Liver (tissue), 9 donors: ENCODE measurements around the gene GUCA2A. TPM values are rescaled to one million over a fixed set of nuclear protein-coding genes. Genes with fewer than 3 reads are reported as not detected.
"Not testable (repeated sequence)": the region's sequence is repeated elsewhere in the genome, so short reads cannot be mapped to it uniquely, and the experiment has no call there.

Source experiments
- DNase-seq: peaks from one replicate; pipeline ENCODE4 v3.0.0-alpha.2; 2017; ENCODE audit warnings: low spot score
- H3K27ac ChIP-seq, 2 donors: one replicate each; pipeline ENCODE4 v1.7.0; 2013; ENCODE audit warnings: inconsistent platforms in 2 of 2, low read length in 2 of 2, control low read depth in 1 of 2, low read depth in 1 of 2, mild to moderate bottlenecking in 1 of 2
- H3K27me3 ChIP-seq, 4 donors: one replicate each; pipeline versions ENCODE4 v1.6.1 to v1.7.0; 2013; ENCODE audit warnings: low read length in 3 of 4, inconsistent platforms in 1 of 4, mild to moderate bottlenecking in 1 of 4, moderate library complexity in 1 of 4; ENCODE audit not compliant: control insufficient read depth in 4 of 4, insufficient read depth in 4 of 4
- H3K36me3 ChIP-seq, 4 donors: one replicate each; pipeline versions ENCODE4 v1.6.1 to v1.7.0; 2013; ENCODE audit warnings: low read length in 3 of 4, mild to moderate bottlenecking in 3 of 4, low read depth in 1 of 4, moderate library complexity in 1 of 4; ENCODE audit not compliant: control insufficient read depth in 4 of 4, insufficient read depth in 3 of 4
- H3K4me1 ChIP-seq, 4 donors: one replicate each; pipeline versions ENCODE4 v1.6.1 to v1.7.0; 2013; ENCODE audit warnings: low read length in 3 of 4, mild to moderate bottlenecking in 3 of 4, moderate library complexity in 1 of 4; ENCODE audit not compliant: control insufficient read depth in 4 of 4, insufficient read depth in 4 of 4
- H3K4me3 ChIP-seq, 3 donors: one replicate each; pipeline versions ENCODE4 v1.6.1 to v1.7.0; 2013; ENCODE audit warnings: low read length in 3 of 3, control low read depth in 1 of 3, low read depth in 1 of 3, mild to moderate bottlenecking in 1 of 3
- H3K9ac ChIP-seq, 2 donors: one replicate each; pipeline ENCODE4 v1.7.0; 2013; ENCODE audit warnings: low read length in 2 of 2, mild to moderate bottlenecking in 2 of 2, moderate library complexity in 2 of 2, control low read depth in 1 of 2, low read depth in 1 of 2
- H3K9me3 ChIP-seq, 4 donors: one replicate each; pipeline versions ENCODE4 v1.6.1 to v1.7.0; 2013; ENCODE audit warnings: low read length in 3 of 4; ENCODE audit not compliant: control insufficient read depth in 4 of 4
- ATF3 ChIP-seq: IDR thresholded peaks from 2 replicates; pipeline ENCODE4 v1.6.1; 2016; ENCODE audit warnings: antibody characterized with exemption
- EGR1 ChIP-seq, 2 donors: IDR thresholded peaks; 2 replicates each; pipeline ENCODE4 v1.6.1; 2016 to 2018; ENCODE audit warnings: antibody characterized with exemption in 2 of 2, low read depth in 2 of 2
- FOXA1 ChIP-seq: IDR thresholded peaks from 2 replicates; pipeline ENCODE4 v1.6.1; 2016; ENCODE audit warnings: antibody characterized with exemption
- FOXA2 ChIP-seq: IDR thresholded peaks from 2 replicates; pipeline ENCODE4 v1.6.1; 2016; ENCODE audit warnings: antibody characterized with exemption
- GABPA ChIP-seq, 2 donors: IDR thresholded peaks in 1 of 2; conservative IDR thresholded peaks in 1 of 2; 2 replicates each; pipeline ENCODE4 v1.6.1; 2016; ENCODE audit warnings: antibody characterized with exemption in 2 of 2, mild to moderate bottlenecking in 1 of 2, moderate library complexity in 1 of 2
- HNF4A ChIP-seq, 2 donors: conservative IDR thresholded peaks; 2 replicates each; pipeline ENCODE4 v1.6.1; 2016; ENCODE audit warnings: antibody characterized with exemption in 2 of 2, mild to moderate bottlenecking in 2 of 2
- HNF4G ChIP-seq: IDR thresholded peaks from 2 replicates; pipeline ENCODE4 v1.6.1; 2016; ENCODE audit warnings: antibody characterized with exemption
- JUND ChIP-seq, 2 donors: IDR thresholded peaks; 2 replicates each; pipeline ENCODE4 v1.6.1; 2016; ENCODE audit warnings: antibody characterized with exemption in 2 of 2
- MAX ChIP-seq: IDR thresholded peaks from 2 replicates; pipeline ENCODE4 v1.6.1; 2016; ENCODE audit warnings: antibody characterized with exemption
- NR2F2 ChIP-seq: IDR thresholded peaks from 2 replicates; pipeline ENCODE4 v1.6.1; 2016; ENCODE audit warnings: antibody characterized with exemption
- RAD21 ChIP-seq, 2 donors: IDR thresholded peaks; 2 replicates each; pipeline ENCODE4 v1.6.1; 2016; ENCODE audit warnings: antibody characterized with exemption in 2 of 2, mild to moderate bottlenecking in 2 of 2
- REST ChIP-seq: IDR thresholded peaks from 2 replicates; pipeline ENCODE4 v1.6.1; 2016; ENCODE audit warnings: antibody characterized with exemption, mild to moderate bottlenecking
- SP1 ChIP-seq: IDR thresholded peaks from 2 replicates; pipeline ENCODE4 v1.6.1; 2018; ENCODE audit warnings: antibody characterized with exemption, mild to moderate bottlenecking
- TAF1 ChIP-seq: conservative IDR thresholded peaks from 2 replicates; pipeline ENCODE4 v1.6.1; 2016; ENCODE audit warnings: antibody characterized with exemption, mild to moderate bottlenecking
- YY1 ChIP-seq: IDR thresholded peaks from 2 replicates; pipeline ENCODE4 v1.6.1; 2016; ENCODE audit warnings: antibody characterized with exemption, mild to moderate bottlenecking
- WGBS: extraction: QIAGEN DNeasy Blood & Tissue Kit; methylation state at CpG from one replicate; pipeline ENCODE4 v1.1.7; 2013; 5-methylcytosine and 5-hydroxymethylcytosine counted together
- polyA plus RNA-seq, 2 donors: library from polyadenylated mRNA; stranded (reverse) in 1 of 2; unstranded in 1 of 2; fragments of 200-250 nt in 1 of 2; fragments of >200 nt in 1 of 2; fragmentation: Nextera tagmentation in 1 of 2; extraction: Ambion mirVana in 1 of 2; gene quantifications; one replicate each; pipeline versions ENCODE4 v1.2.1 to v1.2.3, GENCODE V29; 2013 to 2015
- total RNA-seq, 2 donors: library from RNA; depleted of rRNA; stranded (reverse); fragments of >200 nt; gene quantifications; one replicate each; pipeline ENCODE4 v1.2.3, GENCODE V29; 2014
- TF ChIP-seq, protein P1 (sequence below): IDR thresholded peaks from 2 replicates; pipeline ENCODE4 v1.6.1; 2016; ENCODE audit warnings: antibody characterized with exemption
- donor health status: healthy.
- donor health status: healthy.
- donor health status: healthy.
- donor health status: healthy.
- donor health status: healthy.

Gene GUCA2A
- total and polyA plus RNA-seq, 4 donors, result not detected

GRCh38 chr1:42209526-42210251, 45.1 kb upstream of the GUCA2A start:
- TF ChIP-seq MAX (no peak), ATF3 (no peak), GABPA (IDR thresholded peaks at IDR 0.05 in 1 of 2, conservative IDR thresholded peaks at IDR 0.05 in 1 of 2) (no peak), RAD21 (IDR thresholded peaks at IDR 0.05) (no peak), REST (no peak), SP1 (no peak), FOXA2 (no peak), NR2F2 (no peak), TAF1 (no peak), HNF4G (no peak), YY1 (no peak), HNF4A (conservative IDR thresholded peaks at IDR 0.05) (no peak), EGR1 (IDR thresholded peaks at IDR 0.05; ENCODE audit: low read depth in 2 of 2) (no peak), FOXA1 (no peak), JUND (IDR thresholded peaks at IDR 0.05) (no peak)
- TF ChIP-seq, protein P1, sequence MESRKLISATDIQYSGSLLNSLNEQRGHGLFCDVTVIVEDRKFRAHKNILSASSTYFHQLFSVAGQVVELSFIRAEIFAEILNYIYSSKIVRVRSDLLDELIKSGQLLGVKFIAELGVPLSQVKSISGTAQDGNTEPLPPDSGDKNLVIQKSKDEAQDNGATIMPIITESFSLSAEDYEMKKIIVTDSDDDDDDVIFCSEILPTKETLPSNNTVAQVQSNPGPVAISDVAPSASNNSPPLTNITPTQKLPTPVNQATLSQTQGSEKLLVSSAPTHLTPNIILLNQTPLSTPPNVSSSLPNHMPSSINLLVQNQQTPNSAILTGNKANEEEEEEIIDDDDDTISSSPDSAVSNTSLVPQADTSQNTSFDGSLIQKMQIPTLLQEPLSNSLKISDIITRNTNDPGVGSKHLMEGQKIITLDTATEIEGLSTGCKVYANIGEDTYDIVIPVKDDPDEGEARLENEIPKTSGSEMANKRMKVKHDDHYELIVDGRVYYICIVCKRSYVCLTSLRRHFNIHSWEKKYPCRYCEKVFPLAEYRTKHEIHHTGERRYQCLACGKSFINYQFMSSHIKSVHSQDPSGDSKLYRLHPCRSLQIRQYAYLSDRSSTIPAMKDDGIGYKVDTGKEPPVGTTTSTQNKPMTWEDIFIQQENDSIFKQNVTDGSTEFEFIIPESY, result no peak
- 91% methylated on average over 6 of the region's 6 CpGs for WGBS
- Histone ChIP-seq H3K27me3 (no peaks in the 10 kb centered on the region), H3K4me1 (peaks cover 0 to 11% (median 9%) of the 10 kb centered on the region in 4 donors), H3K36me3 (peaks cover 0 to 3% (median 0%) of the 10 kb centered on the region in 4 donors), H3K9ac (no peak overlapping the region), H3K4me3 (no peak overlapping the region), H3K27ac (no peak overlapping the region), H3K9me3 (no peaks in the 10 kb centered on the region)
- no peak for DNase-seq

DNA sequence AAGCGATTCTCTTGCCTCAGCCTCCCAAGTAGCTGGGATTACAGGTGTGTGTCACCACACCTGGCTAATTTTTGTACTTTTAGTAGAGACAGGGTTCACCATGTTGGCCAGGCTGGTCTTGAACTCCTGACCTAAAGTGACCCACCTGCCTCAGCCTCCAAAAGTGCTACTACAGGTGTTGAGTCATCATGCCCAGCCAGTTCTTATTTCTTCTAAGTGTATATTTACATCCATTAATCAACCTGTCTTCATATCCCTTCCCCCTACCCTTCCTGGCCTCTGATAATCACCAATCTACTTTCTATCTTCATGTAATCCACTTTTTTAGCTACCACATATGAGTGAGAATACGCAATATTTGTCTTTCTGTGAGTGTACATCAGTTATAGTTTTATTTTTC, 42.4 kb upstream of the GUCA2A start:
- not testable (repeated sequence) for H3K4me1 ChIP-seq, DNase-seq, H3K9ac ChIP-seq, H3K36me3 ChIP-seq, H3K27me3 ChIP-seq, H3K4me3 ChIP-seq, H3K27ac ChIP-seq, H3K9me3 ChIP-seq
- WGBS, result 94% methylated on average over 2 of the region's 2 CpGs
